CD4-positive, alpha-beta T cell treated with Interleukin-4 for 1 hour (primary cell): ENCODE measurements around the gene CTRB1.

Source experiments
- DNase-seq, 2 donors: peaks; one replicate each; pipeline ENCODE4 v3.0.0-alpha.2; 2020 to 2022

CTRB1 gene

GRCh38 chr16:75273054-75273925 lies 54.5 kb downstream of the CTRB1 start:
- no peak for DNase-seq
